ENCODE measurements around the gene RHAG.

Gene RHAG

DNA sequence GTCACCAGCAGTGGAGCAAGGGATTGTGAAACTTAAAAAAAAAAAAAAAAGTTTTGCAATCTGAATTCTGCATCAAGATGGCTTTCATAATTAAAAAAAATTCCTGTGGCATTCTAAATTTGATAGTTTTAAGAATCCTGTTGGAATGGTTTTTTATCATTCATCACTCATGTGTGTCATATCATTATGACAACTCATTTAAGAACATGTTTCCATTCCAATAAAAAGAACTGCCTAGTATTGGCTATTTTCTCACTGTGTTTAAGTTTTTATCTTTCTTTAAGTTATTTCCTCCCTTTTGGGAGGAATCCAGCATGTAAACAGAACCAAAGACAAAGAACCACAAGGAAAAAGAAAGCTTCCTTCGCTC, 26.2 kb upstream of the RHAG start:
- no CpG with 5 or more reads among the region's 1 CpG for WGBS, 2 donors (ENCODE audit: extremely low coverage in 2 of 2, insufficient read length in 2 of 2, insufficient replicate concordance in 1 of 2)
- H4K8ac ChIP-seq (ENCODE audit: low read depth, low read length) = no peak overlapping the region
- H3K23ac ChIP-seq (ENCODE audit: low read depth, low read length, poor library complexity) = no peak overlapping the region
- no peak overlapping the region for H2BK12ac ChIP-seq (ENCODE audit: low read length)
- no peak for DNase-seq (ENCODE audit: low spot score)
- H3K4me2 ChIP-seq (ENCODE audit: insufficient read depth, low read length, poor library complexity, severe bottlenecking) = no peak overlapping the region
- no peak overlapping the region for H4K91ac ChIP-seq (ENCODE audit: low read depth, low read length, poor library complexity)
- no peaks in the 10 kb centered on the region for H3K27me3 ChIP-seq (ENCODE audit: control insufficient read depth in 3 of 3, insufficient read depth in 3 of 3, low read depth in 1 of 3, low read length in 3 of 3)
- H3K79me1 ChIP-seq (ENCODE audit: low read depth, low read length) = no peaks in the 10 kb centered on the region
- peaks cover 0 to under 1% of the 10 kb centered on the region in 2 donors for H3K4me1 ChIP-seq (ENCODE audit: control insufficient read depth in 2 of 2, insufficient read depth in 1 of 2, low read depth in 1 of 2, low read length in 2 of 2)
- H2AFZ ChIP-seq (ENCODE audit: low read length) = no peak overlapping the region
- H3K9ac ChIP-seq (ENCODE audit: low read depth, low read length, poor library complexity) = no peak overlapping the region
- H3K27ac ChIP-seq (replicated peaks; ENCODE audit: low read length) = no peak overlapping the region
- no peaks in the 10 kb centered on the region for H3K36me3 ChIP-seq (replicated peaks in 1 of 2; ENCODE audit: control insufficient read depth in 2 of 2, insufficient read depth in 2 of 2, low read length in 2 of 2)
- no peaks in the 10 kb centered on the region for H3K9me3 ChIP-seq (replicated peaks in 1 of 2; ENCODE audit: control insufficient read depth in 2 of 2, insufficient read depth in 1 of 2, low read depth in 1 of 2, low read length in 2 of 2)
- H2BK120ac ChIP-seq (ENCODE audit: low read depth, low read length) = no peak overlapping the region
- H3K18ac ChIP-seq (ENCODE audit: low read length) = no peak overlapping the region
- H3K4me3 ChIP-seq (ENCODE audit: low read length in 2 of 2) = no peak overlapping the region
- H2BK15ac ChIP-seq (ENCODE audit: low read length) = no peak overlapping the region
- no peak overlapping the region for H3K14ac ChIP-seq (ENCODE audit: low read length)
- no peak overlapping the region for H2BK5ac ChIP-seq (ENCODE audit: low read length)
- H2AK5ac ChIP-seq (ENCODE audit: low read depth, low read length) = no peak overlapping the region
- no peak overlapping the region for H3K4ac ChIP-seq (ENCODE audit: low read length)

GRCh38 chr6:49662231-49662891, 25.7 kb upstream of the RHAG start:
- Histone ChIP-seq H2BK120ac (ENCODE audit: low read depth, low read length) (no peak overlapping the region), H3K4me3 (ENCODE audit: low read length in 2 of 2) (no peak overlapping the region), H2AK5ac (ENCODE audit: low read depth, low read length) (no peak overlapping the region), H3K79me1 (ENCODE audit: low read depth, low read length) (no peaks in the 10 kb centered on the region), H3K36me3 (replicated peaks in 1 of 2; ENCODE audit: control insufficient read depth in 2 of 2, insufficient read depth in 2 of 2, low read length in 2 of 2) (no peaks in the 10 kb centered on the region), H2BK12ac (ENCODE audit: low read length) (no peak overlapping the region), H3K27me3 (ENCODE audit: control insufficient read depth in 3 of 3, insufficient read depth in 3 of 3, low read depth in 1 of 3, low read length in 3 of 3) (no peaks in the 10 kb centered on the region), H3K4me2 (ENCODE audit: insufficient read depth, low read length, poor library complexity, severe bottlenecking) (no peak overlapping the region), H4K91ac (ENCODE audit: low read depth, low read length, poor library complexity) (no peak overlapping the region), H3K27ac (replicated peaks; ENCODE audit: low read length) (no peak overlapping the region), H4K8ac (ENCODE audit: low read depth, low read length) (no peak overlapping the region), H3K23ac (ENCODE audit: low read depth, low read length, poor library complexity) (no peak overlapping the region), H3K18ac (ENCODE audit: low read length) (no peak overlapping the region), H3K14ac (ENCODE audit: low read length) (no peak overlapping the region), H3K4me1 (ENCODE audit: control insufficient read depth in 2 of 2, insufficient read depth in 1 of 2, low read depth in 1 of 2, low read length in 2 of 2) (no peaks in the 10 kb centered on the region), H2AFZ (ENCODE audit: low read length) (no peak overlapping the region), H3K4ac (ENCODE audit: low read length) (no peak overlapping the region), H3K9ac (ENCODE audit: low read depth, low read length, poor library complexity) (no peak overlapping the region), H2BK15ac (ENCODE audit: low read length) (no peak overlapping the region), H3K9me3 (replicated peaks in 1 of 2; ENCODE audit: control insufficient read depth in 2 of 2, insufficient read depth in 1 of 2, low read depth in 1 of 2, low read length in 2 of 2) (no peaks in the 10 kb centered on the region), H2BK5ac (ENCODE audit: low read length) (no peak overlapping the region)
- DNase-seq (ENCODE audit: low spot score) = no peak
- no CpG with 5 or more reads among the region's 1 CpG for WGBS, 2 donors (ENCODE audit: extremely low coverage in 2 of 2, insufficient read length in 2 of 2, insufficient replicate concordance in 1 of 2)

- Histone ChIP-seq H3K27ac (replicated peaks; ENCODE audit: low read length) (no peak overlapping the region), H3K9me3 (replicated peaks in 1 of 2; ENCODE audit: control insufficient read depth in 2 of 2, insufficient read depth in 1 of 2, low read depth in 1 of 2, low read length in 2 of 2) (no peaks in the 10 kb centered on the region), H3K4me1 (ENCODE audit: control insufficient read depth in 2 of 2, insufficient read depth in 1 of 2, low read depth in 1 of 2, low read length in 2 of 2) (no peaks in the 10 kb centered on the region), H3K9ac (ENCODE audit: low read depth, low read length, poor library complexity) (no peak overlapping the region), H3K23ac (ENCODE audit: low read depth, low read length, poor library complexity) (no peak overlapping the region), H4K8ac (ENCODE audit: low read depth, low read length) (no peak overlapping the region), H2BK12ac (ENCODE audit: low read length) (no peak overlapping the region), H2AFZ (ENCODE audit: low read length) (no peak overlapping the region), H3K14ac (ENCODE audit: low read length) (no peak overlapping the region), H2BK15ac (ENCODE audit: low read length) (no peak overlapping the region), H2BK5ac (ENCODE audit: low read length) (no peak overlapping the region), H3K4me2 (ENCODE audit: insufficient read depth, low read length, poor library complexity, severe bottlenecking) (no peak overlapping the region), H3K4me3 (ENCODE audit: low read length in 2 of 2) (no peak overlapping the region), H3K79me1 (ENCODE audit: low read depth, low read length) (no peaks in the 10 kb centered on the region), H3K18ac (ENCODE audit: low read length) (no peak overlapping the region), H3K4ac (ENCODE audit: low read length) (no peak overlapping the region), H3K27me3 (ENCODE audit: control insufficient read depth in 3 of 3, insufficient read depth in 3 of 3, low read depth in 1 of 3, low read length in 3 of 3) (no peaks in the 10 kb centered on the region), H3K36me3 (replicated peaks in 1 of 2; ENCODE audit: control insufficient read depth in 2 of 2, insufficient read depth in 2 of 2, low read length in 2 of 2) (no peaks in the 10 kb centered on the region), H2BK120ac (ENCODE audit: low read depth, low read length) (no peak overlapping the region), H4K91ac (ENCODE audit: low read depth, low read length, poor library complexity) (no peak overlapping the region), H2AK5ac (ENCODE audit: low read depth, low read length) (no peak overlapping the region)
- DNase-seq (ENCODE audit: low spot score) = no peak
- WGBS, 2 donors (ENCODE audit: extremely low coverage in 2 of 2, insufficient read length in 2 of 2, insufficient replicate concordance in 1 of 2) = no CpG with 5 or more reads among the region's 1 CpG
Observed at GRCh38 chr6:49653942-49654341, 17.3 kb upstream of the RHAG start.

DNA sequence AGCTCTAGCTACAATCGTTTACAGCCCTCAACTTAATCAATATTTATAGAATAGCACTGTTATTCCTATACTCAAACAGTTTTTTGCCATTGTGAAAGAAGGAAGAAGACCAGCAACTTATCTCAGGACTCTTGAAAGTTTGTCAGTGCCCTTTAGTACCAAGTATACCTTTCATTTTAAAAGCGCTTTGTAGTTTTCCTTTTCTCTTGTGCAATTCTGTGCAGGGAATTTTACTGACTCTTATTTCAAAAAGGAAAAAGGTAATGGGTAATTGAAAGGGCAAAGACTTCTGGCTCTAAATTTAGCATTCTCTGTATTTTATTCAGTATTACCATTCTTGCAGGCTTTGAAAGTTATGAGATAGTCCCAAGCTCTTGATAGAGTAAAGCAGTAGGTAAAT, 16.8 kb upstream of the RHAG start:
- Histone ChIP-seq H3K4ac (ENCODE audit: low read length) (no peak overlapping the region), H3K36me3 (replicated peaks in 1 of 2; ENCODE audit: control insufficient read depth in 2 of 2, insufficient read depth in 2 of 2, low read length in 2 of 2) (no peaks in the 10 kb centered on the region), H3K4me1 (ENCODE audit: control insufficient read depth in 2 of 2, insufficient read depth in 1 of 2, low read depth in 1 of 2, low read length in 2 of 2) (no peaks in the 10 kb centered on the region), H3K23ac (ENCODE audit: low read depth, low read length, poor library complexity) (no peak overlapping the region), H4K8ac (ENCODE audit: low read depth, low read length) (no peak overlapping the region), H2BK120ac (ENCODE audit: low read depth, low read length) (no peak overlapping the region), H3K27ac (replicated peaks; ENCODE audit: low read length) (no peak overlapping the region), H3K14ac (ENCODE audit: low read length) (no peak overlapping the region), H3K18ac (ENCODE audit: low read length) (no peak overlapping the region), H3K27me3 (ENCODE audit: control insufficient read depth in 3 of 3, insufficient read depth in 3 of 3, low read depth in 1 of 3, low read length in 3 of 3) (no peaks in the 10 kb centered on the region), H3K9ac (ENCODE audit: low read depth, low read length, poor library complexity) (no peak overlapping the region), H2BK15ac (ENCODE audit: low read length) (no peak overlapping the region), H2AFZ (ENCODE audit: low read length) (no peak overlapping the region), H3K4me2 (ENCODE audit: insufficient read depth, low read length, poor library complexity, severe bottlenecking) (no peak overlapping the region), H3K4me3 (ENCODE audit: low read length in 2 of 2) (no peak overlapping the region), H3K79me1 (ENCODE audit: low read depth, low read length) (no peaks in the 10 kb centered on the region), H4K91ac (ENCODE audit: low read depth, low read length, poor library complexity) (no peak overlapping the region), H3K9me3 (replicated peaks in 1 of 2; ENCODE audit: control insufficient read depth in 2 of 2, insufficient read depth in 1 of 2, low read depth in 1 of 2, low read length in 2 of 2) (no peaks in the 10 kb centered on the region), H2BK5ac (ENCODE audit: low read length) (no peak overlapping the region), H2BK12ac (ENCODE audit: low read length) (no peak overlapping the region), H2AK5ac (ENCODE audit: low read depth, low read length) (no peak overlapping the region)
- DNase-seq (ENCODE audit: low spot score) = no peak
- no CpG with 5 or more reads among the region's 2 CpGs for WGBS, 2 donors (ENCODE audit: extremely low coverage in 2 of 2, insufficient read length in 2 of 2, insufficient replicate concordance in 1 of 2)

All from neuronal stem cell (in vitro differentiated cells).